ENCODE data around the gene APOD.
"Not testable (repeated sequence)": the region's sequence is repeated elsewhere in the genome, so short reads cannot be mapped to it uniquely, and the experiment has no call there.

The APOD gene

GRCh38 chr3:195583831-195584542, at the start of gene APOD:
APOD (minus strand) TSS chr3:195583940; CDS start chr3:195579461, 4,479 bp downstream.
- peak within 1 kb of the TSS; percentile 43 for H3K27ac ChIP-seq
- TF ChIP-seq CTCF (conservative IDR thresholded peaks at IDR 0.05) (no peak), ZFX (IDR thresholded peaks at IDR 0.05) (no peak)

GRCh38 chr3:195633351-195633750, 49.6 kb upstream of the APOD start:
- not testable (repeated sequence) for H3K27ac ChIP-seq

GRCh38 chr3:195632501-195633185, 48.9 kb upstream of the APOD start:
- H3K27ac ChIP-seq, result not testable (repeated sequence)

GRCh38 chr3:195632046-195632445, 48.3 kb upstream of the APOD start:
- not testable (repeated sequence) for H3K27ac ChIP-seq

GRCh38 chr3:195630938-195631495, 47.3 kb upstream of the APOD start:
- not testable (repeated sequence) for H3K27ac ChIP-seq

GRCh38 chr3:195630086-195630917, 46.6 kb upstream of the APOD start:
- not testable (repeated sequence) for H3K27ac ChIP-seq

- H3K27ac ChIP-seq, result not testable (repeated sequence)
Measured at GRCh38 chr3:195629682-195630081, 45.9 kb upstream of the APOD start.

- H3K27ac ChIP-seq, result not testable (repeated sequence)
Measured at GRCh38 chr3:195628386-195628920, 44.7 kb upstream of the APOD start.

- H3K27ac ChIP-seq, result not testable (repeated sequence)
Measured at GRCh38 chr3:195627515-195628385, 44.0 kb upstream of the APOD start.

- H3K27ac ChIP-seq, result not testable (repeated sequence)
Measured at GRCh38 chr3:195624603-195625560, 41.1 kb upstream of the APOD start.

GRCh38 chr3:195624171-195624570, 40.4 kb upstream of the APOD start:
- H3K27ac ChIP-seq, result not testable (repeated sequence)

GRCh38 chr3:195623217-195623965, 39.7 kb upstream of the APOD start:
- H3K27ac ChIP-seq, result not testable (repeated sequence)

- H3K27ac ChIP-seq, result not testable (repeated sequence)
Measured at GRCh38 chr3:195622523-195623170, 38.9 kb upstream of the APOD start.

GRCh38 chr3:195622012-195622411, 38.3 kb upstream of the APOD start:
- H3K27ac ChIP-seq, result not testable (repeated sequence)

GRCh38 chr3:195621095-195621494, 37.4 kb upstream of the APOD start:
- H3K27ac ChIP-seq, result not testable (repeated sequence)

GRCh38 chr3:195620476-195620875, 36.7 kb upstream of the APOD start:
- H3K27ac ChIP-seq, result not testable (repeated sequence)

Data from C4-2B (cell line).